Neural crest cell (in vitro differentiated cells): ENCODE results near the gene MYBPHL. TPM values are rescaled to one million over a fixed set of nuclear protein-coding genes. Genes with fewer than 3 reads are reported as not detected.

ENCODE experiments used
- DNase-seq: peaks from one replicate; pipeline ENCODE4 v3.0.0; 2021; ENCODE audit warnings: low read depth, mixed read lengths, low spot score
- H3K27ac Mint-ChIP-seq: one replicate; pipeline ENCODE4 v1.8.0; 2021; ENCODE audit warnings: mild to moderate bottlenecking, mixed read lengths; ENCODE audit not compliant: unreplicated experiment
- H3K27me3 Mint-ChIP-seq: 2 replicates; pipeline ENCODE4 v1.8.0; 2021; ENCODE audit warnings: low read depth, mild to moderate bottlenecking, mixed read lengths
- H3K36me3 Mint-ChIP-seq: 2 replicates; pipeline ENCODE4 v1.8.0; 2021; ENCODE audit warnings: low read depth, mild to moderate bottlenecking, mixed read lengths
- H3K4me1 Mint-ChIP-seq: 2 replicates; pipeline ENCODE4 v1.8.0; 2021; ENCODE audit warnings: mixed read lengths
- H3K4me3 Mint-ChIP-seq: one replicate; pipeline ENCODE4 v1.8.0; 2021; ENCODE audit warnings: mild to moderate bottlenecking, mixed read lengths
- H3K9me3 Mint-ChIP-seq: 2 replicates; pipeline ENCODE4 v1.8.0; 2021; ENCODE audit warnings: mixed read lengths
- total RNA-seq: library from RNA; stranded (reverse); gene quantifications from 2 replicates; pipeline ENCODE4 v1.2.1, GENCODE V29; 2021
- TF ChIP-seq, protein P1 (sequence below): fragments of 200-600 bp; sonication (generic); conservative IDR thresholded peaks from 2 replicates; pipeline ENCODE4 v1.5.0; 2021; ENCODE audit warnings: antibody characterized with exemption, mild to moderate bottlenecking

MYBPHL gene
- total RNA-seq, 1 donor from 2014 or later: 0.82 TPM

DNA sequence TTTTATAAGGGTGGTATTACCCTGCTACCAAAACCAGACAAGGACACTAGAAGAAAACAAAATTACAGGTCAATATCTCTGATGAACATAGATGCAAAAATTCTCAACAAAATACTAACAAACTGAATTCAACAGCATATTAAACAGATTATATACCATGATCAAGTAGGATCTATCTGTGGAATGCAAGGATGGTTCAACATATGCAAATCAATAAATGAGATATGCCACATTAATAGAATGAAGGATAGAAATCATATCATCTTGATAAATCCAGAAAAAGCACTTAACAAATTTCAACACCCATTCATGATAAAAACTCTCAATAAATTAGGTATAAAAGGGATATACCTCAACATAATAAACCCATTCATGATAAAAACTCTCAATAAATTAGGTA, 24.3 kb upstream of the MYBPHL start:
- TF ChIP-seq, protein P1, sequence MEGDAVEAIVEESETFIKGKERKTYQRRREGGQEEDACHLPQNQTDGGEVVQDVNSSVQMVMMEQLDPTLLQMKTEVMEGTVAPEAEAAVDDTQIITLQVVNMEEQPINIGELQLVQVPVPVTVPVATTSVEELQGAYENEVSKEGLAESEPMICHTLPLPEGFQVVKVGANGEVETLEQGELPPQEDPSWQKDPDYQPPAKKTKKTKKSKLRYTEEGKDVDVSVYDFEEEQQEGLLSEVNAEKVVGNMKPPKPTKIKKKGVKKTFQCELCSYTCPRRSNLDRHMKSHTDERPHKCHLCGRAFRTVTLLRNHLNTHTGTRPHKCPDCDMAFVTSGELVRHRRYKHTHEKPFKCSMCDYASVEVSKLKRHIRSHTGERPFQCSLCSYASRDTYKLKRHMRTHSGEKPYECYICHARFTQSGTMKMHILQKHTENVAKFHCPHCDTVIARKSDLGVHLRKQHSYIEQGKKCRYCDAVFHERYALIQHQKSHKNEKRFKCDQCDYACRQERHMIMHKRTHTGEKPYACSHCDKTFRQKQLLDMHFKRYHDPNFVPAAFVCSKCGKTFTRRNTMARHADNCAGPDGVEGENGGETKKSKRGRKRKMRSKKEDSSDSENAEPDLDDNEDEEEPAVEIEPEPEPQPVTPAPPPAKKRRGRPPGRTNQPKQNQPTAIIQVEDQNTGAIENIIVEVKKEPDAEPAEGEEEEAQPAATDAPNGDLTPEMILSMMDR: no peak
- H3K36me3 Mint-ChIP-seq: peaks cover 62% of the 10 kb centered on the region
- no peak for DNase-seq
- H3K9me3 Mint-ChIP-seq: peaks cover 21% of the 10 kb centered on the region
- no peak overlapping the region for H3K4me3 Mint-ChIP-seq
- H3K27me3 Mint-ChIP-seq: no peaks in the 10 kb centered on the region
- H3K27ac Mint-ChIP-seq: no peak overlapping the region
- H3K4me1 Mint-ChIP-seq: peaks cover 4% of the 10 kb centered on the region

DNA sequence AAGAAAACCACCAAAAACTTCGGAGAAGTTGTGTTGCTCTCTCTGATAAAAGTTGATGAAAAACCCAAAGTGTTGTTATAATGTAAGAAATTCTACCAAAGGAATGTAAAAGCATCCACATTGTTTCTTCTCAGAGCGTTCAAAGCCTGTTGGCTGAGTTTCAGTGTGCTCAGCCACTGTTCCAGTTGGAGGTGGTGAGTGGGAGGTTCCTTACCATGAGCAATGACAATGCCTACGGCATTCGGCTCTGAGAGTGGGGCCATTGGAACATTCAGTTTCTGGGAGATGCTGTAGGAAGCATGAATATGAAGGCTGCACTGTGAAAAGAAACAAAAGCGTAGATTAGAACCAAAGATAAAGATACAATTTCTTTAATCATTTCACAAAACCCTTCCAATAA, 20.5 kb upstream of the MYBPHL start:
- peaks cover 38% of the 10 kb centered on the region for H3K36me3 Mint-ChIP-seq
- TF ChIP-seq, protein P1: no peak
- H3K27ac Mint-ChIP-seq: no peak overlapping the region

DNA sequence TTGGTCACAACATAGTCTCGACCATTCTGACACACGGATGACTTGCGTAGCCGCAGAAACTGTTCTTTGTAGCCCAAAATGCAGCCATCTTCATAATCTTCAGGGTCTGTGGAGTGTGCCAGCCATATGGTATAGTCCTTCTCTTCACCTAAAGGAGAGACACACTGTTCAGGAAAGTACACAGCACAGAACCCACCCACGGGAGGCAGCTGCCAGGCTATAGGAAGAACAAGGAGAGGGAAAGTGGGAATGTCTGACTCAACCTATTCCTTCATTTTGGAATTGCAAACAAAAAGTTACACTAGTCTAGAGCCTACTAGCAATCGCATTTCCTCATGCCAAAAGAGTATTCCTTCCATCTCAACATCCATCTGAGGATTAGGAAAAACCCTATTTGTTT, 16.2 kb upstream of the MYBPHL start:
- H3K27ac Mint-ChIP-seq: no peak overlapping the region
- H3K4me1 Mint-ChIP-seq: peaks cover 4% of the 10 kb centered on the region
- peaks cover 18% of the 10 kb centered on the region for H3K36me3 Mint-ChIP-seq
- H3K9me3 Mint-ChIP-seq: no peaks in the 10 kb centered on the region
- TF ChIP-seq, protein P1: no peak
- H3K4me3 Mint-ChIP-seq: no peak overlapping the region
- H3K27me3 Mint-ChIP-seq: no peaks in the 10 kb centered on the region
- DNase-seq: no peak

More for the DNA sequence above, 20.5 kb upstream of the MYBPHL start:
- no peak for DNase-seq
- H3K9me3 Mint-ChIP-seq: peaks cover 15% of the 10 kb centered on the region
- peaks cover 4% of the 10 kb centered on the region for H3K4me1 Mint-ChIP-seq
- no peaks in the 10 kb centered on the region for H3K27me3 Mint-ChIP-seq
- no peak overlapping the region for H3K4me3 Mint-ChIP-seq

DNA sequence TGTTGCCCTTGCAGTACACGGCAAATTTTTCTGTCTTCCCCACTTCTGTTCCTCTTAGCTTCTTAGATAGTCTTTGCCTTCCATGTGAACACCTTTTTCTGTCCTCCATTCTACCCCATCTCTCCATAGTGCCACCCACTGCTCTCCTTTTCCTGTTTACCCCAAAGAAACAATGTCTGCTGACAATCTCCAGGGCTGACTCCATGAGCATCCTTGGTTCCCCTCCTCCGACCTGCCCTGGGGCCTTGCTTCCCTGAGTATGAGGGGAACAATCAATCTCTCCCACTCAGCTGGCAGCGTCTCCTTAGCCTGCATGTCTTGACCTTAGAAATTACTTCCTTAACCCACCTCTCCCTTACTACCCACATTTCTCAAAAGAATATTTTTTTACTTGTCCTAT, 12.3 kb upstream of the MYBPHL start:
- Mint-ChIP-seq H3K27me3 (no peaks in the 10 kb centered on the region), H3K4me1 (no peaks in the 10 kb centered on the region), H3K27ac (no peak overlapping the region), H3K36me3 (peaks cover 13% of the 10 kb centered on the region), H3K4me3 (no peak overlapping the region), H3K9me3 (no peaks in the 10 kb centered on the region)
- DNase-seq: no peak
- TF ChIP-seq, protein P1: no peak

DNA sequence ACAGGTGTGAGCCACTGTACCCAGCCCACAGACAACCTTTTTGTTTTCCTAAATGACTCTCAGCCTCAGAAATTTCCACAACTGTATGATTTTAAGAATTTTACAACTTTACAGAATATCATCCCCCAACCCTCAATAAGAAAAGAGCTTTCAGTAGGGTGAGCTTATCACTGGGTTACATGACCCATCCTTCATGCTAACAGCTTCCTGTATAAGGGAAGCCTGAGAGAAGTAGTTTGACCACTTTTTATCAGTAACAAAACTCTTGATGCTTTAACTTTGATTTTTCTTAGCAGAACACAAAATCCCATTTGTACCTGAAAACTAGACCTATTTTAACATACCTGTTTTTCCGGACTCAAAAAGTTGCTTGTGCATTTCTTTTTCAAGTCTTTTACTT, 9.7 kb upstream of the MYBPHL start:
- TF ChIP-seq, protein P1: no peak
- no peaks in the 10 kb centered on the region for H3K27me3 Mint-ChIP-seq
- no peak for DNase-seq
- H3K4me3 Mint-ChIP-seq: no peak overlapping the region
- peaks cover 9% of the 10 kb centered on the region for H3K36me3 Mint-ChIP-seq
- H3K4me1 Mint-ChIP-seq: no peaks in the 10 kb centered on the region
- no peaks in the 10 kb centered on the region for H3K9me3 Mint-ChIP-seq
- H3K27ac Mint-ChIP-seq: no peak overlapping the region

DNA sequence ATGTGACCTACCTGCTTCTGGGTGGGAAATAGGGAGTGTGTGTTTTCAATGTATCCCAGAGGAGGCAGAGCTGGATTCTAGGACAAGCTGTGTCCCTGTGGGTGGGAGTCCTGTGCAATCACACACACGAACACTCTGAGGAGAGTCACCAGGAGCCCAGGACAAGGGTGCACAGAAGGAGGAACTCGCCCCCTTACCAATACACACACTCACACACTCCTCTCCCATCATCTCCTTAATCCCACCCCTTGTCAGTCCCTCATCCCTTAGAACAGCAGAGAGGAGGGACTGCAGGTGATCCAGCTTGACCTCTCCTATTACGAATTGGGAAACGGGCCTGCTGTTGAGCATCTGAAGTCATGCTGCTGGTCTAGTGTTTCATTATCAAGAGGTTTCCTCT, 8.5 kb upstream of the MYBPHL start:
- TF ChIP-seq, protein P1: no peak
- DNase-seq: no peak
- H3K27ac Mint-ChIP-seq: no peak overlapping the region
- no peaks in the 10 kb centered on the region for H3K9me3 Mint-ChIP-seq
- H3K27me3 Mint-ChIP-seq: no peaks in the 10 kb centered on the region
- H3K36me3 Mint-ChIP-seq: peaks cover 6% of the 10 kb centered on the region
- H3K4me3 Mint-ChIP-seq: no peak overlapping the region
- no peaks in the 10 kb centered on the region for H3K4me1 Mint-ChIP-seq
